Parietal lobe (tissue), 2 donors: Measurements from ENCODE around the gene LCN10. TPM values are rescaled to one million over a fixed set of nuclear protein-coding genes. Genes with fewer than 3 reads are reported as not detected.

Experiments
- small RNA-seq: library from RNA; depleted of rRNA; stranded (forward); fragments of <200 nt; gene quantifications from one replicate; pipeline ENCODE3, GENCODE V24; 2014; ENCODE audit warnings: low replicate concordance
- total RNA-seq: library from RNA; depleted of rRNA; stranded (reverse); fragments of >200 nt; gene quantifications from one replicate; pipeline ENCODE4 v1.2.3, GENCODE V29; 2014

LCN10 gene
- total RNA-seq = not detected

GRCh38 chr9:136742591-136743391 is at the start of gene LCN10:
Gene LCN10, minus strand, starts transcription at chr9:136742940. Its CDS starts 37 bp downstream, at chr9:136742903.

GRCh38 chr9:136790640-136791515 is 48.1 kb upstream of the LCN10 start, which contains the start of gene TMEM141:
Gene TMEM141, plus strand, starts transcription at chr9:136791344. Its CDS starts 27 bp downstream, at chr9:136791371.

GRCh38 chr9:136764301-136764891 is 21.7 kb upstream of the LCN10 start, which contains the start of gene LCN15:
Gene LCN15, minus strand, starts transcription at chr9:136764518. Its CDS starts 30 bp downstream, at chr9:136764488.

GRCh38 chr9:136748201-136748600 is 5.5 kb upstream of the LCN10 start, which contains the start of gene LCN6:
Gene LCN6, minus strand, starts transcription at chr9:136748525. Its CDS starts 42 bp downstream, at chr9:136748483.

GRCh38 chr9:136711751-136712689 is 30.7 kb downstream of the LCN10 start, which contains the start of gene DIPK1B:
Gene DIPK1B, plus strand, starts transcription at chr9:136712572. Its CDS starts 94 bp downstream, at chr9:136712666.

Small RNA genes within 50 kb of the gene (small RNA-seq; reads per million reads assigned to genes)
- gene ATP6V1G1P3 (not detected), gene MIR6722 (not detected)

Other genes starting within 250 kb of the LCN10 start
- 57.6 TPM for gene NOTCH1, start 196.9 kb downstream of the LCN10 start, total RNA-seq
- 12.8 TPM for gene EGFL7, start 80.0 kb downstream of the LCN10 start, total RNA-seq
- gene AGPAT2, start 55.5 kb downstream of the LCN10 start, total RNA-seq = 1.9 TPM
- 37.9 TPM for gene DIPK1B, start 30.4 kb downstream of the LCN10 start, total RNA-seq
- gene LCN6, start 5.6 kb upstream of the LCN10 start, total RNA-seq = not detected
- gene LCN8, start 15.3 kb upstream of the LCN10 start, total RNA-seq = not detected
- not detected for gene LCN15, start 21.6 kb upstream of the LCN10 start, total RNA-seq
- 15.7 TPM for gene TMEM141, start 48.4 kb upstream of the LCN10 start, total RNA-seq
- gene CCDC183, start 53.4 kb upstream of the LCN10 start, total RNA-seq = 6.3 TPM
- gene RABL6, start 65.0 kb upstream of the LCN10 start, total RNA-seq = 54.5 TPM
- 1.9 TPM for gene AJM1, start 99.5 kb upstream of the LCN10 start, total RNA-seq
- 77.6 TPM for gene PHPT1, start 106.5 kb upstream of the LCN10 start, total RNA-seq
- 11.3 TPM for gene MAMDC4, start 109.4 kb upstream of the LCN10 start, total RNA-seq
- gene EDF1, start 123.4 kb upstream of the LCN10 start, total RNA-seq = 135 TPM
- 11.6 TPM for gene TRAF2, start 143.6 kb upstream of the LCN10 start, total RNA-seq
- gene FBXW5, start 201.8 kb upstream of the LCN10 start, total RNA-seq = 64.5 TPM
- not detected for gene C8G, start 202.3 kb upstream of the LCN10 start, total RNA-seq
- 0.94 TPM for gene LCN12, start 209.3 kb upstream of the LCN10 start, total RNA-seq
- 11.9 TPM for gene PTGDS, start 234.6 kb upstream of the LCN10 start, total RNA-seq
- gene LCNL1, start 240.1 kb upstream of the LCN10 start, total RNA-seq = 0.94 TPM
- gene PAXX, start 249.5 kb upstream of the LCN10 start, total RNA-seq = 14.7 TPM